GM21367 (cell line): ENCODE data around the gene RGS3.
"Not testable (repeated sequence)": the region's sequence is repeated elsewhere in the genome, so short reads cannot be mapped to it uniquely, and the experiment has no call there.

Source experiments
- ATAC-seq: cut with Tn5 transposase; IDR thresholded peaks from one replicate; pipeline ENCODE4 v1.9.1; 2021; ENCODE audit not compliant: unreplicated experiment

RGS3 gene

DNA sequence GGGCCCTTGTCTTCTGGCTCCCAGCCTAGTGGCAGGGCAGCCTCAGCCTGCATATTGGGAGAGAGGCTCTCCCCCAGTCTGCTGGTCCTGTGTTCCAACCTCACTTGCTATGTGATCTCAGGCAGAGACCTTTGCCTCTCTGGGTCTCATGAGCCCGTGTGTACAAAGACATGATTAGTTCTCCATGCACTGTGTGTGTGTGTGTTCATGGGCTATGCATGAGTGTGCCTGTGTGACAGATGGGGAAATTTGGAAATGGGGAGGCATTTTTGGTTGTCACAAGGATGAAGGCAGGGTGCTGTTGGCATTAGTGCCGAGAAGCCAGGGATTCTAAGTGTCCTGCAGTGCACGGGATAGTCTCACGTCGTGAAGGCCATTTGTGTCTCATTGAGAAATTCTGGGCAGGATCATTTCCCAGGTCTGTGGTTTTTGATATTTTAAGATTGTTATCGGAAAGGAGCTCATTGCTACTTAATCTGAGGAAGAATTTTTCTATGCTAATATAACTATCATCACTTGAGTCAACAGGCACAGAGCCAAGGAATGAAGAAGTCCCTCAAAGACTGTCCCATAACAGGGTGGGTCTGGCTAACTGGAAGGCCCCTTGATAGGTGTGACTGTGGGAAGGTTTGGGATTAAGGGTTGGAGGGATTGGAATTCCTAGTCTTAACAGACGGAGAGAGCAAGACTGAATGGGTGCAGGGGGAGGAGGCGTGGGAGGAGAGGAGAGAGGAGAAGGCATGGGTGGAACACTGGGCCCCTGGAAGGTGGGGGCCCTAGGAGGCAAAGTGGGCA, 168.5 kb downstream of the RGS3 start:
- ATAC-seq = no peak

- no peak for ATAC-seq
Measured at GRCh38 chr9:113632776-113633590, 169.5 kb downstream of the RGS3 start.

GRCh38 chr9:113633782-113634595, 170.5 kb downstream of the RGS3 start:
- ATAC-seq = no peak

DNA sequence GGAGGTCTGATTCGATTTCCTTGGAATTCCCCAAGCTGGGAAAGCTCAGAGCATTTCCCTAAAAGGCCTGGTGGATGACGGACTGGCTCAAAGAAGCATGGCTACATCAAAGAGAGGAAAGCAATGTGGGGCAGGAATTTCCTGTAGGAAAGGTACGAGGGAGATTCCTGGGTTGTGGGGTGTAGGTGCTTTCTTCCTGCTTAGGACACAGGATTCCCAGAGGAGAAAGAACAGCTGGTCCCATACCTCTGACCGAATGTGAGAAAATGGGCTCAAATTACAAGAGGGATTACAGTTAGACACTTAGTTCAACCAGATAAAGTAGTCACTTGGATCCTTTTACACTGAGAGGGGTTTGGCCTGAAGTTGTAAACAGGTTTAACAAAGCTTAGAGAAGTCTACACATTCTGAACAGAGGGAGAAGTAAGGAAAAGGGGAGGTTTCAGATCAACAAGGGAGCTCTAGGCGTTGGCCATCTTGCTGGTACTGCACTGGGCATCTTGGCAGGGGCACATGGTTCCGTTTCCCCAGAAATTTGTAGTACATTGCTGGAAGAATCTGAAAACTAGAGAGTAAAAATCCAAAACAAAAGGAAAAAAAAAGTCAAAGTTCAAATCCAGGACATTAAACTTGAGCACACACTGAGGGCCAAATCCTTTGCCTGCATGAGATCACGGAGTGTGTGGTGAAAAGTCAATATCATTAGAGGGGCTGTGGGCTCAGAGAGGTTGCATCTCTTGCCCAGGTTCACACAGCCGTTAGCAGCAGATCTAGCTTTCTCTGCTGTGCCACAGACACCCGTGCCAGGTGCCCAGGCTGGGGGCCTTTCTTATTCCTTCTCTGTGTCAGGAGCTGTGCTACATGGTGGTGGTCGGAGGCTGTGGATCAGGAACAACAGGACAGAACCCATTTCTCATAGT, 171.3 kb downstream of the RGS3 start:
- no peak for ATAC-seq

- no peak for ATAC-seq
Measured at GRCh38 chr9:113635586-113635985, 172.1 kb downstream of the RGS3 start.

GRCh38 chr9:113636165-113636564, 172.6 kb downstream of the RGS3 start:
- ATAC-seq = no peak

DNA sequence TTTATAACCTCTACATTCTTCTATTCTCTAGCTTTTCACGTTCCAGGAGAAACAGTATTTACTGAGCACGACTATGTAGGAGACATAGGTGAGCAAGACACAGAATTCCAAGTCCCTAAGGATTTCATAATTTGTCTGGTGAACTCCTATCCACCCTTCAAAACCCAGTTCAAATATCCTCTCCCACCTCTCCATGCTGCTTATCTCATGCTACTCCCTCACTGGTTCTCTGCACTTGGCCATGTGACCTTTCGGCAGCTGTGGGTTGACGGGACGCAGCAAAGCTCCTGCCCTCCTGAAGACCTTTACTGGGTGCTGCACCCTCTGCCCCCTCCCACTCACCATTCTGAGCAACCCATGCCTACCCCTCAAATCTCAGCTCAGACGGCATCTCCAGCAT, 173.2 kb downstream of the RGS3 start:
- no peak for ATAC-seq

- no peak for ATAC-seq
Measured at GRCh38 chr9:113638490-113638889, 175.0 kb downstream of the RGS3 start.

DNA sequence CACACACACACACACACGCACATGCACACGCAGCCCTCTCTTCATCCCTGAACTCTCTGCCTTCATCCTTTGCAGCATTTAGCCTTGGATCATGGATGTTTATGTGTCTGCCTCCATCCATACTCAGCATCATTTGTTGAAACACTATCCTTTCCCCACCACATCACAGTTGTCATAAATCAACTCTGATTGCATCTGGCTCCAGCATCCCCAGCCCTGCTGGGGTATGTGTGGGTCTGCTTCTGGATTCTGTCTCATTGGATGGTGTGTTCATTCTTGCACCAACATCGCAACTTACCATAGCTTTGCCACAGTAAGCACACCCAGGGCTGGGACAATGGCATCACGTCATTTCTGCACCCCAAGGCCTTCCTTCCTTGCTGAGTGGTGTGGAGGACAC, 175.4 kb downstream of the RGS3 start:
- no peak for ATAC-seq

GRCh38 chr9:113639411-113639970, 176.0 kb downstream of the RGS3 start:
- not testable (repeated sequence) for ATAC-seq

DNA sequence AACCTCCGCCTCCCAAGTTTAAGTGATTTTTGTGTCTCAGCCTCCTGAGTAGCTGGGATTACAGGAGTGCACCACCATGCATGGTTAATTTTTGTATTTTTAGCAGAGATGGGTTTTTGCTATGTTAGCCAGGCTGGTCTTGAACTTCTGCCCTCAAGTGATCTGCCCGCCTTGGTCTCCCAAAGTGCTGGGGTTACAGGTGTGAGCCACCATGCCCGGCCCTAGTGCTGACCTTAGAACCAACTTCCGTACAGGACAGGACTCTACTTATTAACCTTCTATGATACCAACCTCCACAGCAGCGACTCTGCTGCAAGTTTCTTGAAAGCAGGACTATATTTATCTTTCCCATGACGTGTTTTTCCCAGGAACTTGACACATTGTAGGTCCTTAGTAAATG, 176.9 kb downstream of the RGS3 start:
- ATAC-seq = no peak

- no peak for ATAC-seq
Measured at GRCh38 chr9:113641100-113641885, 177.8 kb downstream of the RGS3 start.

- no peak for ATAC-seq
Measured at GRCh38 chr9:113644321-113644720, 180.8 kb downstream of the RGS3 start.

GRCh38 chr9:113645227-113645977, 181.9 kb downstream of the RGS3 start:
- ATAC-seq = no peak

- no peak for ATAC-seq
Measured at GRCh38 chr9:113645978-113646253, 182.4 kb downstream of the RGS3 start.

DNA sequence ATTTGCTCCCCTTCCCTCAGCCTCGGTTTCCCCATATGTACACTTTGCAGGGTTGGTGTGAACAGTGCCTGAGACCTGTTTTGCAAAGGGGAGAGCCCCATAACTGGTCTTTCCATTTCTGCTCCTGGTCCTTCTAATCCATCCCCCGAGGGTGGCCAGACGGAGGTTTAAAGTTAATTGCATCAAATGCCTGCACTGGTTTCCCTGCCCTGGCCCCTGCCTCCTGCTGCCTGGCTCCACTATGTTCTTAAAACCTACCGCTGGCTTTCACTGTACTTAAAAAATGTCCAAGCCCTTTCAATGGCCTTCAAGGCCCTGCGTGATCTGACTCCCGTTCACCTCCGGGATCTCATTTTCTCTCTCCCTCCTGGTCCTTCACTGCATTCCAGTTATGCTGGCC, 183.0 kb downstream of the RGS3 start:
- no peak for ATAC-seq
